ENCODE results near the gene FAT1. TPM values are rescaled to one million over a fixed set of nuclear protein-coding genes. Genes with fewer than 3 reads are reported as not detected.

The FAT1 gene
- polyA plus RNA-seq (2011; rRNA removed): 351 and 489 TPM in 2 replicates
- 1,204 and 1,354 TPM in 2 replicates for polyA minus RNA-seq (2011; rRNA and poly(A)+ RNA removed)

- Histone ChIP-seq H3K4me3 (ENCODE audit: low read depth, low read length) (peak within 1 kb of the TSS; percentile 83), H3K36me3 (ENCODE audit: control insufficient read depth, insufficient read depth, low read length) (no peaks in the 10 kb centered on the region), H3K27me3 (ENCODE audit: control insufficient read depth, insufficient read depth, low read length) (no peaks in the 10 kb centered on the region)
- POLR2A ChIA-PET: interaction anchor here (0.6 to 0.7 kb wide), 3 partner anchors 48 to 606 kb away, joined by 4 to 8 read pairs (median 4); no protein-coding TSS in a partner anchor
- CTCF ChIA-PET: interaction anchor here (1.0 to 1.8 kb wide), 4 partner anchors 101 to 448 kb away, joined by 3 to 5 read pairs (median 4); no protein-coding TSS in a partner anchor
- TF ChIP-seq CTCF (IDR thresholded peaks at IDR 0.05; ENCODE audit: insufficient read depth, low read depth, low read length): no peak
- DNase-seq (ENCODE audit: low read depth): no peak
Observed at GRCh38 chr4:186723292-186724057, at the start of gene FAT1. Gene FAT1, minus strand, starts transcription at chr4:186723856. Its CDS starts 14,029 bp downstream, at chr4:186709827.

- H3K27me3 ChIP-seq (ENCODE audit: control insufficient read depth, insufficient read depth, low read length): no peaks in the 10 kb centered on the region
- no peak for TF ChIP-seq CTCF (IDR thresholded peaks at IDR 0.05; ENCODE audit: insufficient read depth, low read depth, low read length)
- CTCF ChIA-PET: interaction anchor here (1.4 kb wide), 1 partner anchor 8 kb away, joined by 4 read pairs; no protein-coding TSS in a partner anchor
- no peaks in the 10 kb centered on the region for H3K36me3 ChIP-seq (ENCODE audit: control insufficient read depth, insufficient read depth, low read length)
- POLR2A ChIA-PET: no interaction called here
- no peak for DNase-seq (ENCODE audit: low read depth)
- H3K4me3 ChIP-seq (ENCODE audit: low read depth, low read length): no peak overlapping the region
Observed at GRCh38 chr4:186772936-186773487, 49.4 kb upstream of the FAT1 start.

- POLR2A ChIA-PET: no interaction called here
- DNase-seq (ENCODE audit: low read depth): no peak
- CTCF ChIA-PET: interaction anchor here (0.6 to 1.5 kb wide), 3 partner anchors 9 to 94 kb away, joined by 3 to 4 read pairs (median 4); no protein-coding TSS in a partner anchor
- no peaks in the 10 kb centered on the region for H3K27me3 ChIP-seq (ENCODE audit: control insufficient read depth, insufficient read depth, low read length)
- H3K4me3 ChIP-seq (ENCODE audit: low read depth, low read length): no peak overlapping the region
- no peaks in the 10 kb centered on the region for H3K36me3 ChIP-seq (ENCODE audit: control insufficient read depth, insufficient read depth, low read length)
- TF ChIP-seq CTCF (IDR thresholded peaks at IDR 0.05; ENCODE audit: insufficient read depth, low read depth, low read length): no peak
Observed at GRCh38 chr4:186771624-186772023, 48.0 kb upstream of the FAT1 start.

- CTCF ChIA-PET: interaction anchor here (0.6 to 1.5 kb wide), 3 partner anchors 10 to 95 kb away, joined by 3 to 4 read pairs (median 3); no protein-coding TSS in a partner anchor
- no peak for TF ChIP-seq CTCF (IDR thresholded peaks at IDR 0.05; ENCODE audit: insufficient read depth, low read depth, low read length)
- POLR2A ChIA-PET: interaction anchor here (0.5 to 0.7 kb wide), 2 partner anchors 53 to 148 kb away, joined by 3 to 4 read pairs; no protein-coding TSS in a partner anchor
Observed at GRCh38 chr4:186770481-186771175, 47.0 kb upstream of the FAT1 start.

GRCh38 chr4:186767794-186768193, 44.1 kb upstream of the FAT1 start:
- DNase-seq (ENCODE audit: low read depth): no peak
- Histone ChIP-seq H3K36me3 (ENCODE audit: control insufficient read depth, insufficient read depth, low read length) (no peaks in the 10 kb centered on the region), H3K27me3 (ENCODE audit: control insufficient read depth, insufficient read depth, low read length) (no peaks in the 10 kb centered on the region), H3K4me3 (ENCODE audit: low read depth, low read length) (no peak overlapping the region)
- POLR2A ChIA-PET: no interaction called here
- CTCF ChIA-PET: no interaction called here
- TF ChIP-seq CTCF (IDR thresholded peaks at IDR 0.05; ENCODE audit: insufficient read depth, low read depth, low read length): no peak

More at GRCh38 chr4:186770481-186771175, 47.0 kb upstream of the FAT1 start:
- no peaks in the 10 kb centered on the region for H3K27me3 ChIP-seq (ENCODE audit: control insufficient read depth, insufficient read depth, low read length)
- no peaks in the 10 kb centered on the region for H3K36me3 ChIP-seq (ENCODE audit: control insufficient read depth, insufficient read depth, low read length)
- H3K4me3 ChIP-seq (ENCODE audit: low read depth, low read length): no peak overlapping the region
- DNase-seq (ENCODE audit: low read depth): peak; percentile 75

All from BJ (cell line).